Body of pancreas (tissue), 4 donors: ENCODE data around the gene POM121L2.

ENCODE experiments used
- POLR2A ChIP-seq, 3 donors: fragments of 450-650 bp; IDR thresholded peaks; one replicate each; pipeline ENCODE4 v1.6.1; 2016; ENCODE audit warnings: antibody characterized with exemption in 3 of 3, mild to moderate bottlenecking in 2 of 3
- TF ChIP-seq, protein P1 (sequence below), 7 experiments: fragments of 450-650 bp in 4 of 7; fragments of 200-600 bp in 3 of 7; sonication (generic) in 3 of 7; IDR thresholded peaks; one replicate each; pipeline ENCODE4 v1.5.1; 2016 to 2019; ENCODE audit warnings: antibody characterized with exemption in 7 of 7

DNA sequence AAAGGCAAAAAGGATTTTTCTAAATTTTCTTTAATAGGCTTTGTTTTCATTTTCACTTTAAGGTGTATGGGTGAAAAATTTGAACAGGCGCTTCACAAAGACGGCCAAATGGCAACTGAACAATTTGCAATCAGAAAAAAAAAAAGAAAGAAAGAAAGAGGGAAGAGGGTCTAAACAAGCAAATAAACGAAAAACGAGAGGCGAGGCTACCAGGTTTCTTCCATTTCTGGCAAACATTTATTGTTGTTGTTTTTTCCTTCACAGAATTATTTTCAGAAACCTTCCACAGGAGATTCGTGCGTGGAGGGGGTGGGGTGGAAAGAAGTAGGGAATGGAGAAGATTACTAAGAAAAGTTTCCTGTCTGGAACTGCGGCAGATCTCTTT is 24.3 kb downstream of the POM121L2 start:
- TF ChIP-seq, protein P1, sequence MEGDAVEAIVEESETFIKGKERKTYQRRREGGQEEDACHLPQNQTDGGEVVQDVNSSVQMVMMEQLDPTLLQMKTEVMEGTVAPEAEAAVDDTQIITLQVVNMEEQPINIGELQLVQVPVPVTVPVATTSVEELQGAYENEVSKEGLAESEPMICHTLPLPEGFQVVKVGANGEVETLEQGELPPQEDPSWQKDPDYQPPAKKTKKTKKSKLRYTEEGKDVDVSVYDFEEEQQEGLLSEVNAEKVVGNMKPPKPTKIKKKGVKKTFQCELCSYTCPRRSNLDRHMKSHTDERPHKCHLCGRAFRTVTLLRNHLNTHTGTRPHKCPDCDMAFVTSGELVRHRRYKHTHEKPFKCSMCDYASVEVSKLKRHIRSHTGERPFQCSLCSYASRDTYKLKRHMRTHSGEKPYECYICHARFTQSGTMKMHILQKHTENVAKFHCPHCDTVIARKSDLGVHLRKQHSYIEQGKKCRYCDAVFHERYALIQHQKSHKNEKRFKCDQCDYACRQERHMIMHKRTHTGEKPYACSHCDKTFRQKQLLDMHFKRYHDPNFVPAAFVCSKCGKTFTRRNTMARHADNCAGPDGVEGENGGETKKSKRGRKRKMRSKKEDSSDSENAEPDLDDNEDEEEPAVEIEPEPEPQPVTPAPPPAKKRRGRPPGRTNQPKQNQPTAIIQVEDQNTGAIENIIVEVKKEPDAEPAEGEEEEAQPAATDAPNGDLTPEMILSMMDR (IDR thresholded peaks at IDR 0.05): no peak
- no peak for TF ChIP-seq POLR2A (IDR thresholded peaks at IDR 0.05)
